H9 (cell line): ENCODE data around the gene KCNK10. TPM values are rescaled to one million over a fixed set of nuclear protein-coding genes. Genes with fewer than 3 reads are reported as not detected.

ENCODE experiments used
- DNase-seq: peaks from one replicate; pipeline ENCODE4 v3.0.0-alpha.2; 2017
- H2AFZ ChIP-seq: one replicate; pipeline ENCODE4 v1.6.1; 2013; ENCODE audit warnings: mild to moderate bottlenecking, low read length, control low read depth, moderate library complexity
- H2AK5ac ChIP-seq: 2 replicates; pipeline ENCODE4 v1.6.1; 2013; ENCODE audit warnings: low read length, control low read depth, mixed read lengths; ENCODE audit not compliant: insufficient read length
- H2BK120ac ChIP-seq: one replicate; pipeline ENCODE4 v1.6.1; 2013; ENCODE audit warnings: low read depth, mild to moderate bottlenecking, low read length, control low read depth, inconsistent platforms; ENCODE audit not compliant: poor library complexity, severe bottlenecking
- H2BK12ac ChIP-seq: 2 replicates; pipeline ENCODE4 v1.6.1; 2013; ENCODE audit warnings: low read length, control low read depth, mixed read lengths, low read depth; ENCODE audit not compliant: insufficient read length
- H2BK15ac ChIP-seq: 2 replicates; pipeline ENCODE4 v1.6.1; 2013; ENCODE audit warnings: low read depth, low read length, control low read depth
- H2BK20ac ChIP-seq: one replicate; pipeline ENCODE4 v1.6.1; 2013; ENCODE audit warnings: low read depth, mild to moderate bottlenecking, low read length, control low read depth, inconsistent platforms; ENCODE audit not compliant: poor library complexity, severe bottlenecking
- H2BK5ac ChIP-seq: 2 replicates; pipeline ENCODE4 v1.6.1; 2013; ENCODE audit warnings: low read length, control low read depth, mixed read lengths; ENCODE audit not compliant: insufficient read length
- H3K14ac ChIP-seq: 2 replicates; pipeline ENCODE4 v1.6.1; 2013; ENCODE audit warnings: low read length, control low read depth; ENCODE audit not compliant: insufficient read depth
- H3K18ac ChIP-seq: 2 replicates; pipeline ENCODE4 v1.6.1; 2013; ENCODE audit warnings: low read depth, mild to moderate bottlenecking, mixed read lengths, low read length, control low read depth; ENCODE audit not compliant: insufficient read length
- H3K23ac ChIP-seq: 2 replicates; pipeline ENCODE4 v1.6.1; 2013; ENCODE audit warnings: low read length, control low read depth, mixed read lengths, low read depth; ENCODE audit not compliant: insufficient read length
- H3K23me2 ChIP-seq: 2 replicates; pipeline ENCODE4 v1.6.1; 2013; ENCODE audit warnings: low read depth, mild to moderate bottlenecking, mixed read lengths, low read length, control low read depth; ENCODE audit not compliant: insufficient read length, poor library complexity, severe bottlenecking
- H3K27ac ChIP-seq: 2 replicates; pipeline ENCODE4 v1.5.1; 2013; ENCODE audit warnings: low read length, control low read depth, mixed read lengths, low read depth; ENCODE audit not compliant: insufficient read length
- H3K27me3 ChIP-seq: 2 replicates; pipeline ENCODE4 v1.6.1; 2013; ENCODE audit warnings: low read length, control low read depth, inconsistent platforms; ENCODE audit not compliant: insufficient read depth
- H3K4ac ChIP-seq: 2 replicates; pipeline ENCODE4 v1.6.1; 2013; ENCODE audit warnings: low read depth, mild to moderate bottlenecking, control low read depth, inconsistent platforms, low read length, moderate library complexity
- H3K4me1 ChIP-seq: 2 replicates; pipeline ENCODE4 v1.6.1; 2013; ENCODE audit warnings: low read length, control low read depth, inconsistent platforms; ENCODE audit not compliant: insufficient read depth
- H3K4me2 ChIP-seq: 2 replicates; pipeline ENCODE4 v1.6.1; 2013; ENCODE audit warnings: low read length, control low read depth, mixed read lengths; ENCODE audit not compliant: insufficient read length, insufficient read depth
- H3K56ac ChIP-seq: 2 replicates; pipeline ENCODE4 v1.6.1; 2013; ENCODE audit warnings: low read depth, mild to moderate bottlenecking, mixed read lengths, low read length, control low read depth; ENCODE audit not compliant: insufficient read length
- H3K79me1 ChIP-seq: 2 replicates; pipeline ENCODE4 v1.6.1; 2013; ENCODE audit warnings: low read depth, mild to moderate bottlenecking, moderate library complexity, low read length, control low read depth, inconsistent platforms; ENCODE audit not compliant: insufficient read depth, poor library complexity, severe bottlenecking
- H3K79me2 ChIP-seq: 2 replicates; pipeline ENCODE4 v1.6.1; 2013; ENCODE audit warnings: low read length, control low read depth, inconsistent platforms; ENCODE audit not compliant: insufficient read depth
- H3K9ac ChIP-seq: 2 replicates; pipeline ENCODE4 v1.6.1; 2013; ENCODE audit warnings: low read length, control low read depth, mixed read lengths; ENCODE audit not compliant: insufficient read length; ENCODE audit errors: extremely low read depth
- H3K9me3 ChIP-seq: one replicate; pipeline ENCODE4 v1.6.1; 2013; ENCODE audit warnings: low read depth, low read length, inconsistent platforms; ENCODE audit not compliant: control insufficient read depth
- H3T11ph ChIP-seq: one replicate; pipeline ENCODE4 v1.6.1; 2013; ENCODE audit warnings: mild to moderate bottlenecking, low read length, control low read depth, inconsistent platforms
- H4K20me1 ChIP-seq: one replicate; pipeline ENCODE4 v1.6.1; 2013; ENCODE audit not compliant: control insufficient read depth, insufficient read length, insufficient read depth
- H4K5ac ChIP-seq: 2 replicates; pipeline ENCODE4 v1.6.1; 2013; ENCODE audit warnings: low read depth, mild to moderate bottlenecking, mixed read lengths, low read length, control low read depth; ENCODE audit not compliant: insufficient read length
- H4K8ac ChIP-seq: replicated peaks from 2 replicates; pipeline ENCODE4 v1.6.1; 2013; ENCODE audit warnings: low read length, control low read depth, mixed read lengths, low read depth; ENCODE audit not compliant: insufficient read length
- H4K91ac ChIP-seq: 2 replicates; pipeline ENCODE4 v1.6.1; 2013; ENCODE audit warnings: low read depth, mild to moderate bottlenecking, moderate library complexity, mixed read lengths, low read length, control low read depth; ENCODE audit not compliant: insufficient read length
- H3K27ac Mint-ChIP-seq, 3 experiments: 2 replicates in 2 of 3; 3 replicates in 1 of 3; pipeline ENCODE4 v1.8.0; 2020 to 2021; ENCODE audit warnings: mixed read lengths in 3 of 3, mild to moderate bottlenecking in 1 of 3, moderate library complexity in 1 of 3
- H3K27me3 Mint-ChIP-seq: 2 replicates; pipeline ENCODE4 v1.8.0; 2021; ENCODE audit warnings: low read depth, mild to moderate bottlenecking, moderate library complexity, mixed read lengths
- H3K36me3 Mint-ChIP-seq, 3 experiments: 2 replicates in 2 of 3; 3 replicates in 1 of 3; pipeline ENCODE4 v1.8.0; 2020 to 2021; ENCODE audit warnings: low read depth in 3 of 3, mixed read lengths in 3 of 3; ENCODE audit not compliant: insufficient read depth in 1 of 3
- H3K4me1 Mint-ChIP-seq, 2 experiments: 2 replicates each; pipeline ENCODE4 v1.8.0; 2020; ENCODE audit warnings: mixed read lengths in 2 of 2
- H3K4me3 Mint-ChIP-seq, 2 experiments: 2 replicates in 1 of 2; 3 replicates in 1 of 2; pipeline ENCODE4 v1.8.0; 2020 to 2021; ENCODE audit warnings: mild to moderate bottlenecking in 2 of 2, mixed read lengths in 2 of 2, moderate library complexity in 1 of 2
- H3K9me3 Mint-ChIP-seq, 2 experiments: 2 replicates in 1 of 2; 3 replicates in 1 of 2; pipeline ENCODE4 v1.8.0; 2020; ENCODE audit warnings: mild to moderate bottlenecking in 2 of 2, mixed read lengths in 2 of 2, moderate library complexity in 1 of 2
- WGBS: extraction: QIAGEN DNeasy Blood & Tissue Kit; methylation state at CpG from one replicate; pipeline ENCODE4 v1.1.7; 2013; ENCODE audit warnings: missing lambda C conversion rate, low lambda C conversion rate, mixed read lengths; ENCODE audit not compliant: insufficient read length; ENCODE audit errors: extremely low coverage; 5-methylcytosine and 5-hydroxymethylcytosine counted together
- total RNA-seq: library from RNA; stranded (reverse); gene quantifications from 2 replicates; pipeline ENCODE4 v1.2.1, GENCODE V29; 2021
- TF ChIP-seq, protein P1 (sequence below): fragments of 200-600 bp; sonication (generic); conservative IDR thresholded peaks from 3 replicates; pipeline ENCODE4 v1.8.0; 2021; ENCODE audit warnings: antibody characterized with exemption, mild to moderate bottlenecking

KCNK10 gene
- total RNA-seq, 1 experiment from 2014 or later: 0.33 TPM

DNA sequence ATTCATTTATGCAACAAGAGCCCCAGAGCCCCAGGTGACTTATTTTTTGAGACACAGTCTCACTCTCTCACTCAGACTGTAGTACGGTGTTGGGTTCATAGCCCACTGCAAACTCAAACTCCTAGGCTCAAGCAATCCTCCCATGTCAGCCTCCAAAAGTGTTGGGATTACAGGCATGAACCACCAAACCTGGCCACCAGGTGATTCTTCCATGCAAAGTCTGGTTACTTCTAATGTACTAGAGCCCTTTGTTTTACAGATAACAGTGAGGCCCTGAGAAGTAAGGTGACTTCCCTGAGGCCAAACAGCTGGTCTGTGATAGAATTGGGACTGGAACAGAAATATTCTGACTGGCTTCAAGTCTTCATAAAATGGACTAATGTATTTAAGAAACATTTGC, 10.0 kb upstream of the KCNK10 start:
- no peak overlapping the region for H3K27ac ChIP-seq
- H3K23me2 ChIP-seq: no peaks in the 10 kb centered on the region
- H4K5ac ChIP-seq: no peak overlapping the region
- no peak overlapping the region for H3K56ac ChIP-seq
- Mint-ChIP-seq H3K4me3 (no peak overlapping the region), H3K27me3 (peaks cover 37% of the 10 kb centered on the region), H3K4me1 (no peaks in the 10 kb centered on the region), H3K9me3 (peaks cover 5% of the 10 kb centered on the region in 2 experiments; a peak in 3 of 5 replicates), H3K27ac (no peak overlapping the region), H3K36me3 (no peaks in the 10 kb centered on the region)
- H3K14ac ChIP-seq: no peak overlapping the region
- TF ChIP-seq, protein P1, sequence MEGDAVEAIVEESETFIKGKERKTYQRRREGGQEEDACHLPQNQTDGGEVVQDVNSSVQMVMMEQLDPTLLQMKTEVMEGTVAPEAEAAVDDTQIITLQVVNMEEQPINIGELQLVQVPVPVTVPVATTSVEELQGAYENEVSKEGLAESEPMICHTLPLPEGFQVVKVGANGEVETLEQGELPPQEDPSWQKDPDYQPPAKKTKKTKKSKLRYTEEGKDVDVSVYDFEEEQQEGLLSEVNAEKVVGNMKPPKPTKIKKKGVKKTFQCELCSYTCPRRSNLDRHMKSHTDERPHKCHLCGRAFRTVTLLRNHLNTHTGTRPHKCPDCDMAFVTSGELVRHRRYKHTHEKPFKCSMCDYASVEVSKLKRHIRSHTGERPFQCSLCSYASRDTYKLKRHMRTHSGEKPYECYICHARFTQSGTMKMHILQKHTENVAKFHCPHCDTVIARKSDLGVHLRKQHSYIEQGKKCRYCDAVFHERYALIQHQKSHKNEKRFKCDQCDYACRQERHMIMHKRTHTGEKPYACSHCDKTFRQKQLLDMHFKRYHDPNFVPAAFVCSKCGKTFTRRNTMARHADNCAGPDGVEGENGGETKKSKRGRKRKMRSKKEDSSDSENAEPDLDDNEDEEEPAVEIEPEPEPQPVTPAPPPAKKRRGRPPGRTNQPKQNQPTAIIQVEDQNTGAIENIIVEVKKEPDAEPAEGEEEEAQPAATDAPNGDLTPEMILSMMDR: peak; percentile 40; the same call in 2 of the 3 replicates
- no peak overlapping the region for H3T11ph ChIP-seq
- H2BK120ac ChIP-seq: no peak overlapping the region
- no peak for DNase-seq
- H2AK5ac ChIP-seq: no peak overlapping the region
- H2BK20ac ChIP-seq: no peak overlapping the region
- no peaks in the 10 kb centered on the region for H4K20me1 ChIP-seq
- no peak overlapping the region for H2BK12ac ChIP-seq
- H3K79me1 ChIP-seq: no peaks in the 10 kb centered on the region
- no peak overlapping the region for H3K9ac ChIP-seq
- H3K4me1 ChIP-seq: no peaks in the 10 kb centered on the region
- WGBS: no CpG with 5 or more reads among the region's 1 CpG
- H3K18ac ChIP-seq: no peak overlapping the region
- H3K23ac ChIP-seq: no peak overlapping the region
- no peak overlapping the region for H2BK5ac ChIP-seq
- H3K9me3 ChIP-seq: no peaks in the 10 kb centered on the region
- no peak overlapping the region for H4K91ac ChIP-seq
- no peak overlapping the region for H2AFZ ChIP-seq
- no peak overlapping the region for H3K4me2 ChIP-seq
- no peak overlapping the region for H3K4ac ChIP-seq
- peaks cover under 1% of the 10 kb centered on the region; the same call in 1 of the 2 replicates for H3K27me3 ChIP-seq
- no peak overlapping the region for H2BK15ac ChIP-seq
- H4K8ac ChIP-seq: no peak overlapping the region
- H3K79me2 ChIP-seq: no peaks in the 10 kb centered on the region
